ENCODE measurements around the gene ARHGAP27. TPM values are rescaled to one million over a fixed set of nuclear protein-coding genes. Genes with fewer than 3 reads are reported as not detected.

Gene ARHGAP27
- total and polyA plus RNA-seq, 9 of the 15 experiments (the other 6 are each of a cell fraction or from before 2014, with no cell fraction given) = 0.04 to 4.6 (median 2.1) TPM

- no peak for TF ChIP-seq RBM15 (IDR thresholded peaks at IDR 0.05; ENCODE audit: insufficient read depth, low read length)
- no peak for TF ChIP-seq ZNF212 (CRISPR knock-in tag; IDR thresholded peaks at IDR 0.05)
- TF ChIP-seq PHF8 (IDR thresholded peaks at IDR 0.05; ENCODE audit: borderline replicate concordance, low read length) = no peak
- TF ChIP-seq ZNF175 (CRISPR knock-in tag; IDR thresholded peaks at IDR 0.05; ENCODE audit: low read depth) = peak; percentile 69; the same call in 1 of the 2 replicates
- no peak for TF ChIP-seq SUPT5H (IDR thresholded peaks at IDR 0.05)
- peak; percentile 61; the same call in 1 of the 2 replicates for TF ChIP-seq DDX20 (tag; IDR thresholded peaks at IDR 0.05; ENCODE audit: low read depth)
- TF ChIP-seq TCFL5 (CRISPR knock-in tag; conservative IDR thresholded peaks at IDR 0.05) = peak; percentile 56; the same call in 1 of the 2 replicates
- peak; percentile 98 for TF ChIP-seq SOX6 (IDR thresholded peaks at IDR 0.05)
- no peak for TF ChIP-seq ZNF3 (CRISPR knock-in tag; IDR thresholded peaks at IDR 0.05)
- no peak for TF ChIP-seq ZNF174 (CRISPR knock-in tag; IDR thresholded peaks at IDR 0.05)
- TF ChIP-seq MEIS2 (IDR thresholded peaks at IDR 0.05; ENCODE audit: partially characterized antibody) = peak; percentile 100
- peak; percentile 11 for TF ChIP-seq ZFP36 (IDR thresholded peaks at IDR 0.05; ENCODE audit: low read depth, low read length, partially characterized antibody)
- TF ChIP-seq ETV5 (CRISPR knock-in tag; IDR thresholded peaks at IDR 0.05; ENCODE audit: low read depth) = peak; percentile 47; the same call in 1 of the 2 replicates
- no peak for TF ChIP-seq NR4A1 (CRISPR knock-in tag; IDR thresholded peaks at IDR 0.05)
- TF ChIP-seq NR4A1 (tag; IDR thresholded peaks at IDR 0.05) = peak; percentile 71; the same call in 1 of the 2 replicates
- no peak for TF ChIP-seq HNRNPH1 (optimal IDR thresholded peaks at IDR 0.05; ENCODE audit: low read depth, low read length)
- TF ChIP-seq ZNF197 (CRISPR knock-in tag; IDR thresholded peaks at IDR 0.05; ENCODE audit: low read depth) = peak; percentile 90
- no peak for TF ChIP-seq HIVEP1 (CRISPR knock-in tag; IDR thresholded peaks at IDR 0.05)
- TF ChIP-seq TARDBP (IDR thresholded peaks at IDR 0.05) = peak; percentile 89; the same call in 1 of the 2 replicates
- no peak for TF ChIP-seq HNRNPUL1 (IDR thresholded peaks at IDR 0.05; ENCODE audit: low read length)
- peak; percentile 51; the same call in 1 of the 2 replicates for TF ChIP-seq CREB1 (IDR thresholded peaks at IDR 0.05)
- peak; percentile 36; the same call in 1 of the 2 replicates for TF ChIP-seq CREB1 (CRISPR knock-in tag; IDR thresholded peaks at IDR 0.05)
- TF ChIP-seq SMAD2 (IDR thresholded peaks at IDR 0.05; ENCODE audit: low read depth, low read length) = no peak
- TF ChIP-seq ATF7 (IDR thresholded peaks at IDR 0.05) = peak; percentile 90
- peak; percentile 79; the same call in 1 of the 2 replicates for TF ChIP-seq ESRRA (IDR thresholded peaks at IDR 0.05; ENCODE audit: borderline replicate concordance, low read depth)
- no peak for TF ChIP-seq SRSF1 (IDR thresholded peaks at IDR 0.05; ENCODE audit: low read depth, low read length)
- no peak for TF ChIP-seq DNMT1 (IDR thresholded peaks at IDR 0.05)
- TF ChIP-seq ZNF785 (CRISPR knock-in tag; IDR thresholded peaks at IDR 0.05) = no peak
- no peak for TF ChIP-seq FUS (optimal IDR thresholded peaks at IDR 0.05; ENCODE audit: low read depth, low read length)
- no peak for TF ChIP-seq ELK3 (CRISPR knock-in tag; IDR thresholded peaks at IDR 0.05)
- TF ChIP-seq ZNF76 (CRISPR knock-in tag; IDR thresholded peaks at IDR 0.05; ENCODE audit: borderline replicate concordance) = no peak
- peak; percentile 98 for TF ChIP-seq GATAD2B (IDR thresholded peaks at IDR 0.05; ENCODE audit: borderline replicate concordance)
- no peak for TF ChIP-seq CAMTA2 (CRISPR knock-in tag; conservative IDR thresholded peaks at IDR 0.05)
- peak; percentile 98 for TF ChIP-seq GATA2 (CRISPR knock-in tag; IDR thresholded peaks at IDR 0.05)
Observed at GRCh38 chr17:45345554-45346215, 87.0 kb downstream of the ARHGAP27 start (continued).
